GM10266 (cell line): ENCODE data around the gene C1QTNF3.

Experiments
- DNase-seq: peaks from one replicate; pipeline ENCODE4 v3.0.0; 2012; ENCODE audit errors: extremely low spot score
- CTCF ChIP-seq: IDR thresholded peaks from 2 replicates; pipeline ENCODE4 v1.5.1; 2012; ENCODE audit warnings: mild to moderate bottlenecking, low read depth; ENCODE audit not compliant: control insufficient read depth, insufficient read depth; ENCODE audit errors: missing control alignments

The C1QTNF3 gene

GRCh38 chr5:33984178-33984577 is 58.8 kb downstream of the C1QTNF3 start:
- DNase-seq = no peak
- TF ChIP-seq CTCF = no peak

- no peak for DNase-seq
- no peak for TF ChIP-seq CTCF
These were observed 61.4 kb downstream of the C1QTNF3 start for GRCh38 chr5:33981408-33982162.

GRCh38 chr5:33980030-33980429 is 63.0 kb downstream of the C1QTNF3 start:
- TF ChIP-seq CTCF = no peak
- DNase-seq = no peak

- no peak for DNase-seq
- TF ChIP-seq CTCF = no peak
These were observed 64.7 kb downstream of the C1QTNF3 start for GRCh38 chr5:33978306-33978705.

GRCh38 chr5:33976307-33976706 is 66.7 kb downstream of the C1QTNF3 start:
- DNase-seq = no peak
- TF ChIP-seq CTCF = no peak

- no peak for DNase-seq
- TF ChIP-seq CTCF = no peak
These were observed 67.2 kb downstream of the C1QTNF3 start for GRCh38 chr5:33975852-33976251.

GRCh38 chr5:33973271-33973670 is 69.7 kb downstream of the C1QTNF3 start:
- peak; percentile 37 for DNase-seq
- TF ChIP-seq CTCF = no peak
